ENCODE data around the gene SDK1.

DNA sequence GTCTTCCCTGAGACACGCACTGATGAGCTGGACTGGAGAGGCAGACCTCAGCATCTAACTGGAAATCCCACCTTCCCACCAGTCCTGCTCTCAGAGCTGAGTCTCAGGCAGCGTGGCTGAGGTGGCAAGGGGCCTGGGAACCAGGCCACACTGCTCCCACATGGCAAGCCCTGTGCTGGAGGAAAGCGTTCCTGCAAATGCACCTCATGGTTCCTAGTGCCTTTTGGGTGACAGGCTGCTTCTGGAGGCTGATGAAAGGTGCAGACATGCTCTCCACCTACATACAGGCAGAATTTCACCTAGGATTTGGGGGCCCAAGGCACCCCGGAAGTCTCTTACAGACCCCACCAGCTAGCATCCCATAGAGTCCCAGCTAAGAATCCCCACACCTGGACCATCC, 948.2 kb downstream of the SDK1 start:
- TF ChIP-seq, protein P1, sequence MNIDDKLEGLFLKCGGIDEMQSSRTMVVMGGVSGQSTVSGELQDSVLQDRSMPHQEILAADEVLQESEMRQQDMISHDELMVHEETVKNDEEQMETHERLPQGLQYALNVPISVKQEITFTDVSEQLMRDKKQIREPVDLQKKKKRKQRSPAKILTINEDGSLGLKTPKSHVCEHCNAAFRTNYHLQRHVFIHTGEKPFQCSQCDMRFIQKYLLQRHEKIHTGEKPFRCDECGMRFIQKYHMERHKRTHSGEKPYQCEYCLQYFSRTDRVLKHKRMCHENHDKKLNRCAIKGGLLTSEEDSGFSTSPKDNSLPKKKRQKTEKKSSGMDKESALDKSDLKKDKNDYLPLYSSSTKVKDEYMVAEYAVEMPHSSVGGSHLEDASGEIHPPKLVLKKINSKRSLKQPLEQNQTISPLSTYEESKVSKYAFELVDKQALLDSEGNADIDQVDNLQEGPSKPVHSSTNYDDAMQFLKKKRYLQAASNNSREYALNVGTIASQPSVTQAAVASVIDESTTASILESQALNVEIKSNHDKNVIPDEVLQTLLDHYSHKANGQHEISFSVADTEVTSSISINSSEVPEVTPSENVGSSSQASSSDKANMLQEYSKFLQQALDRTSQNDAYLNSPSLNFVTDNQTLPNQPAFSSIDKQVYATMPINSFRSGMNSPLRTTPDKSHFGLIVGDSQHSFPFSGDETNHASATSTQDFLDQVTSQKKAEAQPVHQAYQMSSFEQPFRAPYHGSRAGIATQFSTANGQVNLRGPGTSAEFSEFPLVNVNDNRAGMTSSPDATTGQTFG (tag by site-specific recombination; IDR thresholded peaks at IDR 0.05; ENCODE audit: borderline replicate concordance) = no peak
- no peak for TF ChIP-seq ZFP41 (tag by site-specific recombination; IDR thresholded peaks at IDR 0.05; ENCODE audit: borderline replicate concordance)
- TF ChIP-seq GLI2 (tag by site-specific recombination; IDR thresholded peaks at IDR 0.05; ENCODE audit: borderline replicate concordance, low read depth) = no peak
- TF ChIP-seq, protein P2, sequence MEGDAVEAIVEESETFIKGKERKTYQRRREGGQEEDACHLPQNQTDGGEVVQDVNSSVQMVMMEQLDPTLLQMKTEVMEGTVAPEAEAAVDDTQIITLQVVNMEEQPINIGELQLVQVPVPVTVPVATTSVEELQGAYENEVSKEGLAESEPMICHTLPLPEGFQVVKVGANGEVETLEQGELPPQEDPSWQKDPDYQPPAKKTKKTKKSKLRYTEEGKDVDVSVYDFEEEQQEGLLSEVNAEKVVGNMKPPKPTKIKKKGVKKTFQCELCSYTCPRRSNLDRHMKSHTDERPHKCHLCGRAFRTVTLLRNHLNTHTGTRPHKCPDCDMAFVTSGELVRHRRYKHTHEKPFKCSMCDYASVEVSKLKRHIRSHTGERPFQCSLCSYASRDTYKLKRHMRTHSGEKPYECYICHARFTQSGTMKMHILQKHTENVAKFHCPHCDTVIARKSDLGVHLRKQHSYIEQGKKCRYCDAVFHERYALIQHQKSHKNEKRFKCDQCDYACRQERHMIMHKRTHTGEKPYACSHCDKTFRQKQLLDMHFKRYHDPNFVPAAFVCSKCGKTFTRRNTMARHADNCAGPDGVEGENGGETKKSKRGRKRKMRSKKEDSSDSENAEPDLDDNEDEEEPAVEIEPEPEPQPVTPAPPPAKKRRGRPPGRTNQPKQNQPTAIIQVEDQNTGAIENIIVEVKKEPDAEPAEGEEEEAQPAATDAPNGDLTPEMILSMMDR (tag by site-specific recombination; IDR thresholded peaks at IDR 0.05) = no peak

Measured in HEK293 (cell line).